Inflammatory macrophage treated with lipopolysaccharide for 4 hours (primary cell): ENCODE measurements around the gene VDAC1.
"Not testable (repeated sequence)": the region's sequence is repeated elsewhere in the genome, so short reads cannot be mapped to it uniquely, and the experiment has no call there.

ENCODE experiments used
- DNase-seq: peaks from one replicate; pipeline ENCODE4 v3.0.0-alpha.2; 2020

Gene VDAC1

GRCh38 chr5:134004626-134005416 lies at the start of gene VDAC1:
TSS of gene VDAC1 (minus strand) at chr5:134004975. CDS start at chr5:133993012, 11,963 bp downstream.
- peak; percentile 85 for DNase-seq

GRCh38 chr5:134053840-134054338 lies 49.1 kb upstream of the VDAC1 start:
- DNase-seq, result peak; percentile 60

- no peak for DNase-seq
These were observed 48.6 kb upstream of the VDAC1 start for GRCh38 chr5:134053314-134053839.

GRCh38 chr5:134051305-134051704 lies 46.5 kb upstream of the VDAC1 start:
- peak; percentile 24 for DNase-seq

- DNase-seq, result no peak
These were observed 44.1 kb upstream of the VDAC1 start for GRCh38 chr5:134048864-134049263.

- DNase-seq, result no peak
These were observed 42.9 kb upstream of the VDAC1 start for GRCh38 chr5:134047687-134048056.

GRCh38 chr5:134046801-134047686 lies 42.3 kb upstream of the VDAC1 start:
- no peak for DNase-seq

- no peak for DNase-seq
These were observed 41.6 kb upstream of the VDAC1 start for GRCh38 chr5:134046330-134046729.

- DNase-seq, result no peak
These were observed 39.3 kb upstream of the VDAC1 start for GRCh38 chr5:134043793-134044792.

- DNase-seq, result no peak
These were observed 37.0 kb upstream of the VDAC1 start for GRCh38 chr5:134041570-134042411.

- no peak for DNase-seq
These were observed 33.4 kb upstream of the VDAC1 start for GRCh38 chr5:134038138-134038537.

- DNase-seq, result no peak
These were observed 32.4 kb upstream of the VDAC1 start for GRCh38 chr5:134037160-134037559.

GRCh38 chr5:134034326-134034725 lies 29.6 kb upstream of the VDAC1 start:
- no peak for DNase-seq

- not testable (repeated sequence) for DNase-seq
These were observed 25.7 kb upstream of the VDAC1 start for GRCh38 chr5:134030303-134030964.

- DNase-seq, result peak; percentile 63
These were observed 24.4 kb upstream of the VDAC1 start for GRCh38 chr5:134029156-134029555.

- no peak for DNase-seq
These were observed 23.7 kb upstream of the VDAC1 start for GRCh38 chr5:134028496-134028895.

- no peak for DNase-seq
These were observed 22.5 kb upstream of the VDAC1 start for GRCh38 chr5:134027288-134027615.

- peak; percentile 27 for DNase-seq
These were observed 21.9 kb upstream of the VDAC1 start for GRCh38 chr5:134026521-134027287.

- no peak for DNase-seq
These were observed 21.0 kb upstream of the VDAC1 start for GRCh38 chr5:134025786-134026185.

- no peak for DNase-seq
These were observed 20.0 kb upstream of the VDAC1 start for GRCh38 chr5:134024811-134025210.
